ENCODE results near the gene PPP1R14C.

The PPP1R14C gene

GRCh38 chr6:150212778-150213177 is 69.9 kb downstream of the PPP1R14C start:
- no peak overlapping the region for H3K27ac Mint-ChIP-seq
- H3K27me3 Mint-ChIP-seq = peaks cover 14% of the 10 kb centered on the region
- no peaks in the 10 kb centered on the region for H3K4me1 Mint-ChIP-seq (ENCODE audit: low read depth)
- H3K4me3 Mint-ChIP-seq = no peak overlapping the region
- intact Hi-C loops (cut with micrococcal nuclease) = no loop called here
- H3K36me3 Mint-ChIP-seq (ENCODE audit: low read depth) = no peaks in the 10 kb centered on the region
- H3K9me3 Mint-ChIP-seq = no peaks in the 10 kb centered on the region

GRCh38 chr6:150213301-150213700 is 70.5 kb downstream of the PPP1R14C start:
- intact Hi-C loops (cut with micrococcal nuclease) = no loop called here
- H3K4me3 Mint-ChIP-seq = no peak overlapping the region
- no peaks in the 10 kb centered on the region for H3K4me1 Mint-ChIP-seq (ENCODE audit: low read depth)
- H3K9me3 Mint-ChIP-seq = no peaks in the 10 kb centered on the region
- peaks cover 14% of the 10 kb centered on the region for H3K27me3 Mint-ChIP-seq
- no peaks in the 10 kb centered on the region for H3K36me3 Mint-ChIP-seq (ENCODE audit: low read depth)
- no peak overlapping the region for H3K27ac Mint-ChIP-seq

- no peaks in the 10 kb centered on the region for H3K9me3 Mint-ChIP-seq
- intact Hi-C loops (cut with micrococcal nuclease) = no loop called here
- peaks cover 14% of the 10 kb centered on the region for H3K27me3 Mint-ChIP-seq
- H3K4me1 Mint-ChIP-seq (ENCODE audit: low read depth) = no peaks in the 10 kb centered on the region
- no peaks in the 10 kb centered on the region for H3K36me3 Mint-ChIP-seq (ENCODE audit: low read depth)
- H3K4me3 Mint-ChIP-seq = no peak overlapping the region
- H3K27ac Mint-ChIP-seq = no peak overlapping the region
Observed at GRCh38 chr6:150214310-150214709, 71.5 kb downstream of the PPP1R14C start.

GRCh38 chr6:150220634-150221551 is 78.0 kb downstream of the PPP1R14C start:
- Mint-ChIP-seq H3K36me3 (ENCODE audit: low read depth) (no peaks in the 10 kb centered on the region), H3K27ac (no peak overlapping the region), H3K9me3 (no peaks in the 10 kb centered on the region), H3K27me3 (peaks cover 35% of the 10 kb centered on the region), H3K4me3 (no peak overlapping the region), H3K4me1 (ENCODE audit: low read depth) (no peaks in the 10 kb centered on the region)
- intact Hi-C loops (cut with micrococcal nuclease) = no loop called here

- Mint-ChIP-seq H3K4me3 (no peak overlapping the region), H3K9me3 (no peaks in the 10 kb centered on the region), H3K27me3 (peaks cover 44% of the 10 kb centered on the region), H3K36me3 (ENCODE audit: low read depth) (no peaks in the 10 kb centered on the region), H3K27ac (no peak overlapping the region), H3K4me1 (ENCODE audit: low read depth) (no peaks in the 10 kb centered on the region)
- intact Hi-C loops (cut with micrococcal nuclease) = no loop called here
Observed at GRCh38 chr6:150224820-150225219, 82.0 kb downstream of the PPP1R14C start.

- Mint-ChIP-seq H3K9me3 (no peaks in the 10 kb centered on the region), H3K27ac (no peak overlapping the region), H3K4me3 (no peak overlapping the region), H3K27me3 (peaks cover 47% of the 10 kb centered on the region), H3K4me1 (ENCODE audit: low read depth) (no peaks in the 10 kb centered on the region), H3K36me3 (ENCODE audit: low read depth) (no peaks in the 10 kb centered on the region)
- intact Hi-C loops (cut with micrococcal nuclease) = no loop called here
Observed at GRCh38 chr6:150227281-150227680, 84.4 kb downstream of the PPP1R14C start.

GRCh38 chr6:150228072-150228733 is 85.4 kb downstream of the PPP1R14C start:
- H3K36me3 Mint-ChIP-seq (ENCODE audit: low read depth) = no peaks in the 10 kb centered on the region
- intact Hi-C loops (cut with micrococcal nuclease) = no loop called here
- no peak overlapping the region for H3K4me3 Mint-ChIP-seq
- H3K27ac Mint-ChIP-seq = no peak overlapping the region
- peaks cover 51% of the 10 kb centered on the region for H3K27me3 Mint-ChIP-seq
- no peaks in the 10 kb centered on the region for H3K4me1 Mint-ChIP-seq (ENCODE audit: low read depth)
- H3K9me3 Mint-ChIP-seq = no peaks in the 10 kb centered on the region

- no peaks in the 10 kb centered on the region for H3K9me3 Mint-ChIP-seq
- intact Hi-C loops (cut with micrococcal nuclease) = no loop called here
- no peak overlapping the region for H3K27ac Mint-ChIP-seq
- H3K27me3 Mint-ChIP-seq = peaks cover 51% of the 10 kb centered on the region
- H3K36me3 Mint-ChIP-seq (ENCODE audit: low read depth) = no peaks in the 10 kb centered on the region
- no peaks in the 10 kb centered on the region for H3K4me1 Mint-ChIP-seq (ENCODE audit: low read depth)
- H3K4me3 Mint-ChIP-seq = no peak overlapping the region
Observed at GRCh38 chr6:150229436-150230163, 86.8 kb downstream of the PPP1R14C start.

- no peak overlapping the region for H3K27ac Mint-ChIP-seq
- H3K27me3 Mint-ChIP-seq = peaks cover 54% of the 10 kb centered on the region
- H3K36me3 Mint-ChIP-seq (ENCODE audit: low read depth) = no peaks in the 10 kb centered on the region
- H3K9me3 Mint-ChIP-seq = no peaks in the 10 kb centered on the region
- H3K4me3 Mint-ChIP-seq = no peak overlapping the region
- no peaks in the 10 kb centered on the region for H3K4me1 Mint-ChIP-seq (ENCODE audit: low read depth)
- intact Hi-C loops (cut with micrococcal nuclease) = no loop called here
Observed at GRCh38 chr6:150230164-150230561, 87.3 kb downstream of the PPP1R14C start.

- H3K9me3 Mint-ChIP-seq = no peaks in the 10 kb centered on the region
- no peak overlapping the region for H3K27ac Mint-ChIP-seq
- no peaks in the 10 kb centered on the region for H3K36me3 Mint-ChIP-seq (ENCODE audit: low read depth)
- H3K4me1 Mint-ChIP-seq (ENCODE audit: low read depth) = no peaks in the 10 kb centered on the region
- intact Hi-C loops (cut with micrococcal nuclease) = no loop called here
- no peak overlapping the region for H3K4me3 Mint-ChIP-seq
- peaks cover 63% of the 10 kb centered on the region for H3K27me3 Mint-ChIP-seq
Observed at GRCh38 chr6:150230832-150231524, 88.1 kb downstream of the PPP1R14C start.

- no peak overlapping the region for H3K4me3 Mint-ChIP-seq
- H3K9me3 Mint-ChIP-seq = no peaks in the 10 kb centered on the region
- intact Hi-C loops (cut with micrococcal nuclease) = no loop called here
- H3K27ac Mint-ChIP-seq = no peak overlapping the region
- no peaks in the 10 kb centered on the region for H3K36me3 Mint-ChIP-seq (ENCODE audit: low read depth)
- H3K4me1 Mint-ChIP-seq (ENCODE audit: low read depth) = no peaks in the 10 kb centered on the region
- peaks cover 68% of the 10 kb centered on the region for H3K27me3 Mint-ChIP-seq
Observed at GRCh38 chr6:150231525-150231850, 88.6 kb downstream of the PPP1R14C start.

GRCh38 chr6:150233843-150234269 is 91.0 kb downstream of the PPP1R14C start:
- Mint-ChIP-seq H3K27ac (no peak overlapping the region), H3K4me1 (ENCODE audit: low read depth) (peaks cover 6% of the 10 kb centered on the region), H3K9me3 (no peaks in the 10 kb centered on the region), H3K4me3 (no peak overlapping the region), H3K27me3 (peaks cover 76% of the 10 kb centered on the region), H3K36me3 (ENCODE audit: low read depth) (no peaks in the 10 kb centered on the region)
- intact Hi-C loops (cut with micrococcal nuclease) = no loop called here

- H3K4me1 Mint-ChIP-seq (ENCODE audit: low read depth) = peaks cover 14% of the 10 kb centered on the region
- no peak overlapping the region for H3K4me3 Mint-ChIP-seq
- peaks cover 76% of the 10 kb centered on the region for H3K27me3 Mint-ChIP-seq
- intact Hi-C loops (cut with micrococcal nuclease) = no loop called here
- no peak overlapping the region for H3K27ac Mint-ChIP-seq
- H3K36me3 Mint-ChIP-seq (ENCODE audit: low read depth) = no peaks in the 10 kb centered on the region
- H3K9me3 Mint-ChIP-seq = peaks cover 10% of the 10 kb centered on the region
Observed at GRCh38 chr6:150235218-150235617, 92.4 kb downstream of the PPP1R14C start.

- H3K27me3 Mint-ChIP-seq = peaks cover 77% of the 10 kb centered on the region
- intact Hi-C loops (cut with micrococcal nuclease) = no loop called here
- H3K9me3 Mint-ChIP-seq = peaks cover 10% of the 10 kb centered on the region
- H3K36me3 Mint-ChIP-seq (ENCODE audit: low read depth) = no peaks in the 10 kb centered on the region
- no peak overlapping the region for H3K27ac Mint-ChIP-seq
- H3K4me3 Mint-ChIP-seq = no peak overlapping the region
- peaks cover 14% of the 10 kb centered on the region for H3K4me1 Mint-ChIP-seq (ENCODE audit: low read depth)
Observed at GRCh38 chr6:150236114-150236513, 93.3 kb downstream of the PPP1R14C start.
